GM21529 (cell line): ENCODE results near the gene ST3GAL6.

ENCODE experiments used
- ATAC-seq: cut with Tn5 transposase; IDR thresholded peaks from one replicate; pipeline ENCODE4 v1.9.1; 2021; ENCODE audit not compliant: unreplicated experiment

Gene ST3GAL6, protein sequence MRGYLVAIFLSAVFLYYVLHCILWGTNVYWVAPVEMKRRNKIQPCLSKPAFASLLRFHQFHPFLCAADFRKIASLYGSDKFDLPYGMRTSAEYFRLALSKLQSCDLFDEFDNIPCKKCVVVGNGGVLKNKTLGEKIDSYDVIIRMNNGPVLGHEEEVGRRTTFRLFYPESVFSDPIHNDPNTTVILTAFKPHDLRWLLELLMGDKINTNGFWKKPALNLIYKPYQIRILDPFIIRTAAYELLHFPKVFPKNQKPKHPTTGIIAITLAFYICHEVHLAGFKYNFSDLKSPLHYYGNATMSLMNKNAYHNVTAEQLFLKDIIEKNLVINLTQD

GRCh38 chr3:98763076-98763475 is at the start of gene ST3GAL6:
TSS of gene ST3GAL6 (plus strand) at chr3:98763340. CDS start at chr3:98768441, 5,101 bp downstream.
- no peak for ATAC-seq

DNA sequence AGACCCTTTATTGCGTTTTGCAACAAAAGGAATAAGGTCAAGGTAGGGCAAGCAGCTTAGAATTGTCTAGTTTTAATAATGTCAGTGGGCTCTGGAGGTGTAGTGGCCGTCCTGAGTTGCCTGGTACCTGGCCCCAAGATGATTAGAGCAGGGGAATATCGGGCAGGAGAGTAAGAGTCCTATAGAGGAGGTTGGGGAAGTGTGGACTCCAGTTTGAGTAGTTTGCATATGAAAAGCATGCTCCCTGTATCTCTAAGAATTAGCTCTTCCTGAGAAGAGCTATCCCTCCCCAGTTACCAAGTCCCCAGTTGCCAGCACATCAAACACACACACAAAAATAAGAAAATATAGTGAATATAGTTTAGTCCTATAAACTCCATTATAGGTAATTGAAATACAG is 49.2 kb upstream of the ST3GAL6 start:
- ATAC-seq, result no peak

DNA sequence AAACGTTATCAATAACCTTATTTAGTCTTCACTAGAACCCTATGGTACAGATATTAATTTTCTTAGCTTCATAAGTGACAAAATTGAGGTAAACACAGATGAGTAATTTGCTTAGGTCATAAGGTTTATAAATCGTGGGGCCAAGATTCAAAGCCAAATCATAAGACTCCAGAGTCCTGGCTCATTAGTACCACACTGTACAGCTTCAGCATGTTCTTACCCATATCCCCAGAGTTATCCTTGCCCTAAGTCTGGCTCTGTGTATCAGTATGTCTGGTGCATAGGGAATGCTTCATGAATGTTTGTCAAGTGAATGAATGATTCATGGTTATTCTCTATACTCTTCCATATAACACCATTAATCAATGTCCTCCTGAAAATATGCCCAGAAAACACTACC is 45.6 kb upstream of the ST3GAL6 start:
- no peak for ATAC-seq

GRCh38 chr3:98718730-98719129 is 44.4 kb upstream of the ST3GAL6 start:
- no peak for ATAC-seq

GRCh38 chr3:98721776-98722175 is 41.4 kb upstream of the ST3GAL6 start:
- ATAC-seq, result no peak

- ATAC-seq, result no peak
These were observed 40.8 kb upstream of the ST3GAL6 start for GRCh38 chr3:98722389-98722788.

DNA sequence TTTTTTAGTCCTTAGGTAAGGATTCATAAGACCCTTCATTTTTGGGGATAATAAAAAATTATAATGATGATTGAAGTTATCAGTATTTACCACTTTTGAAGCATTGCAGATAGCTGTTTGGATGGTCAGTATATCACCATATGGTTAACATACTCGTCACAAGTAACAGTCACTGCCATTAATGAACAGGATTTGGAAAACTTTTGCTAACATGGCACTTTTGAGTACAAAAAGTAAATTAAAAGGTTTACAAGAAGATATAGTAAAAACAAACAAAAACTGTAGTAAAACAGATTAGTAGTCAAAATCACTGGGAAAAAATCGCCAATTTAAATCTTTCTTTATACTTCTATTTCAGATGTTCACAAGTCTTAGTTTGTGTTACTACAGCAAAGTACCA is 37.8 kb upstream of the ST3GAL6 start:
- no peak for ATAC-seq

DNA sequence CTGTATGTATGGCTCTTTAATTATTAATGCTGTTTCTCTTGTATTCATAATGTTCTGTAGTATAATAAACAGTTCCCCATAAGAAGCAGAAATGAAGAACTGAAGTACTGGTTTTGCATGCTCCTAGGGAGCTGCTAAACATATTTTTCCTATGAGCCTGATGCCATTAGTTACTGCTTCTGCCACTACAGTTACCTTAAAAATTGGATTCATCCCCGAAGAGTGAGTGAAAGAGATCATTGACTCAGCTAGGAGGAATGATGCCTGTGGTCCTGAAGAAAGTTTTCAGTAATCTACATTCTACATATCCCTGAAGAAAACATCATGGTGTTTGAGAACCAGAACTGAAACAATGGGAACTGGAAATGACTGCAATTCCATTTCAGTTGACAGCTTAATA is 37.1 kb upstream of the ST3GAL6 start:
- ATAC-seq, result no peak

GRCh38 chr3:98727638-98728037 is 35.5 kb upstream of the ST3GAL6 start:
- no peak for ATAC-seq

DNA sequence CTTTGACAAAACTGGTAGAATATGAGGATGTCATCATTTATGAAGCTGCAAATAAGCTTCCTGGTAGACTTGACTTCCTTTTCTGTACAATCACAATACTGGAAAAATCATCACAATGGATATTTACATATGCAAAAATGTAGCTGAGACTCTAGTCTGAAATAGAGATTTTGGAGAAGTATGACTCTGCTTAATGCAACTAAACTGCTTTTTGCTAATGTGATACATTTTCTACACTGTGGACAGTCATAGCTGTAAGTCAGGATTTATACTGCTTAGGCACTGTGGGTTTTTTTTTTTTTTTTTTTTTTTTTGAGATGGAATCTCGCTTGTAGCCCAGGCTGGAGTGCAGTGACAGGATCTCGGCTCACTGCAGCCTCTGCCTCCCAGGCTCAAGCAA is 34.5 kb upstream of the ST3GAL6 start:
- no peak for ATAC-seq

DNA sequence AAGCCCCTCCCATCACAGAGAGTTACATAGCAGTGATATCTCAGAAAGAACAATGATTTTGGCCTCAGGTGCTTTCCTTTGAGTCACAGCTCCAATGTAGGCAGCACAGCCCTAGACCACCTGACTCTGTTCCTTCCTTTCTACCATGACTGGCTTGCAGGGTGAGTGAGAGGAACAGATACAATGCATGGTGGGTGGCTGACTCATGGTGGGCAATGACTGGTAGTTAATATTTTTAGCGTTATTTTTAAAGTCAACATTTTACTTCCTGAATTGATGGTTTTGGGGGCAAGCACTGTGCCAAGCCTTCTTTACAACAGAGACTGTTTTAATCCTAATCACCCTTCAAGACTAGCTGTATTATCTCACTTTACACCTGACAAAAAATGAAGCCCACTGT is 32.8 kb upstream of the ST3GAL6 start:
- ATAC-seq, result peak; percentile 37

GRCh38 chr3:98730886-98731537 is 32.1 kb upstream of the ST3GAL6 start:
- no peak for ATAC-seq

DNA sequence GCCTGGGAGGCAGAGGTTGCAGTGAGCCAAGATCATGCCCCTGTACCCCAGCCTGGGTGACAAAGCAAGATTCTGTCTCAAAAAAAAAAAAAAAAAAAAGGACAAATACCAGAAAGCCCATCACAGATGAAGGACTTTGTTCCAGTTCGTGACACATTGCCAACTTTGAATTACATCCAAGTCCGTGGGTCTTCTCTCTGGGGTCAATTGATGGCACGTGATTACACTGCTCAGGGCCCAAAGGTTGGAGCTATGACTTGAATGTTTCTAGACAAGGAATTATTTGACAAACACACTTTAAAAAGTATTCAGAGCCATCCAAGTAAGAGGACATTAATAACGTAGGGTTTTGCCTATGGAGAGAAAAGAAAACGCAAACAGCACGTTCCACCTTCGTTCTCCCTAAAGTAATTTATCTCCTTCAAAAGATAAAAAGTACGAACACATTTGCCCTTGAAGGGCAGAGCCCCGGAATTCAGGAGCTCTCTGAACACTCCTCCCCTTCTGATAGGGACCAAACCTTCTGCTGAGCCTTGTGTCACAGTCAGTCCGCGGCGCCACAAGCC is 31.3 kb upstream of the ST3GAL6 start:
- ATAC-seq, result peak; percentile 29

DNA sequence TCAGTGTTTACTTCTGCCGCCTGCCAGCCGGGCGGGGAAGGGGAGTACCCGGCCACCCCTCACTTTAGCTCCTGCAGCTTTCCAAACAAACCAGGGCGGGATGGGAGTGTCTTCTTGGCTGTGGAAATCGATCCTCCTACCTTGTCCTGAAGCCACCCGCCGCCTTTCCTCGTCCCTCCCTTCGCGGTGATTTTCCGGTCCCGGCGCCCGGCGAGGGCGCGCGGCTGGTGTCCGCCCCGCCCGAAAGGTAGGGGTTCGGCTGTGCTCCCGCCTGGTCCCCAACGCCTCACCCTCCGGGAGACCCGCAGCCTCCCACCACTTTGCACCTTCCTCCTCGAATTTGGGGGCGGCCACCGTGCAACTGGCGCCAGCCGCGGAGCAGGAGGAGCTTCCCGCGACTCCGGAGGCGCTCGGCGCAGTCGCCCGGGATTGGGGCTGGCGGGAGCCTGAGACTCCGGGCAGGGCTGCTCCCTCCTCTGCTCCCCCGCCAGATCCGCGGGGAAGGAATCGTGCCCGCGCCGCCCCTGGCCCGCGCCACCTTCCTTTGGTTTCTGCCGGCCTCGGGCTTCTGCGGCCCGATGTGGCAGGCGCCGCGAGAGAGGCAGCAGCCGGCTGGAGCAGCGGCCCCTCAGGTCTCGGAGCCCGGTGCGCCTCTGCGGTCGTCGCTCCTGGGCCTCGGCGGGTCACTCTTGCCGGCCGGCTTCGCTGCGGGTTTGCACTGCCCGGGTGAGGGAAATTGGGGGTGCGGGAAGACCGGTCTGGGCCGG is 30.7 kb upstream of the ST3GAL6 start:
- ATAC-seq, result peak; percentile 44

DNA sequence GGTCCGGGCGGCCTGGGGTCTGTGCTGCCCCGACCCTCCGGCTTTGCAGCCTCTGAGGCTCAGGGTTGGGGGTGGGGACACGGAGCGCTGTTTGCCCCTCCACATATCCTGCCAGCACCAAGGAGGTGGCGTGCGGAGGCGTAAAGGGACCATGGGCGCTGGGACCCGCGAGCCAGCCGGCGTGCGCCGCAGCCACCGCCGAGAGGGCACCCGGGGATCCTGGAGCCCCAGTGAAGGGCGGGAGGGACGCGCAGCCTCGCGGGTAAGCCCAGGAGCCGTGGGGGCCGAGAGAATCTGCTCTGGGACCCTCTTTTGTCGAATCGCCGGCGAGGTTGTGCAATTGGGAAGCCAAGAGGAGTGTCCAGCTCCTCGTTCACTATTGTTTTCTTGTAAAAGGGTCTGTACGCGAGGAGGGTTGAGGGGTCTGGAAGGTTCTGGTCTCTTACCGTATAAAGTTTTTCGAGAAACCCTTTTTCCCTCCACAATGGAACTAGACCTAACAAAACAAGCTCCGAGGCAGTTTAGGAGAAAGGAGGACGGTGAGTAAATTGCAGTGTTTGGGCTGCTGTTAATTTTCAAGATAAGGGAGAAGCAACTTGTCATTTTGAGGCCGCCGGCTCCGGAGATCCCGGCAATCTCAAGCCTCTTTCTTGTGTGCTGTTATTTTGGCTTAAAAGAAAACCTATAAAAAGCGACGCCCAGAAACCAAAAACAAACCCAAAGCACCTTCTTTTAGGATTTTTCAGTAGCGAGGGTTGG is 29.9 kb upstream of the ST3GAL6 start:
- ATAC-seq, result peak; percentile 38

- ATAC-seq, result no peak
These were observed 29.3 kb upstream of the ST3GAL6 start for GRCh38 chr3:98733812-98734281.

DNA sequence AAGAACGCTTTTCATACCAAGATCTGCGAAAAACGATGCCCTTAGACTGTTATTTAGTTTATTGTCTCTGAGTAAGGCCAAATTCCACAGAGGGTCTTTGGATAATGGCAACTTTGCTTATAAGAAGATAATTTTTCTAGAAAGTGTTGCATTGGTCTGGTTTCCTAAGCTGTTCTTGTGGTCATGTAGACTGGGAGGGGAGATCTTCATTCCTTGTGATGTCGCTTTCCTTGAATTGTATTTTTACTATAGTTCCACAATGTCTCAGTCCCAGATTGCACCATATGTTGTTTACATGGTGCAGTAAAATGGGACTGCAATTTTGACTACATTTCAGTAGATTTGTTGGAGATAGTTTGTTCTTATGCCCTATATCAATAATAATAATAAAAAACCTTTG is 28.8 kb upstream of the ST3GAL6 start:
- ATAC-seq, result no peak

- no peak for ATAC-seq
These were observed 28.4 kb upstream of the ST3GAL6 start for GRCh38 chr3:98734735-98735134.

GRCh38 chr3:98735296-98735695 is 27.8 kb upstream of the ST3GAL6 start:
- no peak for ATAC-seq

GRCh38 chr3:98735761-98736269 is 27.3 kb upstream of the ST3GAL6 start:
- no peak for ATAC-seq

- ATAC-seq, result no peak
These were observed 25.8 kb upstream of the ST3GAL6 start for GRCh38 chr3:98737301-98737700.
